Activated T-cell treated with anti-CD3 and anti-CD28 coated beads for 4 hours (primary cell): ENCODE data around the gene SFMBT1.

ENCODE experiments used
- DNase-seq: peaks from one replicate; pipeline ENCODE4 v3.0.0-alpha.2; 2020

The SFMBT1 gene

GRCh38 chr3:52877085-52877484 is 168.8 kb downstream of the SFMBT1 start:
- no peak for DNase-seq

GRCh38 chr3:52874864-52875587 is 170.8 kb downstream of the SFMBT1 start:
- DNase-seq = no peak

GRCh38 chr3:52874160-52874701 is 171.6 kb downstream of the SFMBT1 start:
- no peak for DNase-seq

GRCh38 chr3:52873433-52874159 is 172.3 kb downstream of the SFMBT1 start:
- DNase-seq = no peak

GRCh38 chr3:52872245-52872644 is 173.6 kb downstream of the SFMBT1 start:
- DNase-seq = no peak

GRCh38 chr3:52871761-52872160 is 174.1 kb downstream of the SFMBT1 start:
- no peak for DNase-seq

- DNase-seq = no peak
Measured at GRCh38 chr3:52870471-52870870, 175.4 kb downstream of the SFMBT1 start.

GRCh38 chr3:52866427-52866826 is 179.4 kb downstream of the SFMBT1 start:
- DNase-seq = no peak

GRCh38 chr3:52865994-52866393 is 179.9 kb downstream of the SFMBT1 start:
- DNase-seq = no peak

- DNase-seq = no peak
Measured at GRCh38 chr3:52860424-52860768, 185.5 kb downstream of the SFMBT1 start.

- no peak for DNase-seq
Measured at GRCh38 chr3:52859686-52860423, 186.0 kb downstream of the SFMBT1 start.

GRCh38 chr3:52857864-52858263 is 188.0 kb downstream of the SFMBT1 start:
- DNase-seq = no peak

GRCh38 chr3:52857133-52857532 is 188.7 kb downstream of the SFMBT1 start:
- no peak for DNase-seq

- DNase-seq = no peak
Measured at GRCh38 chr3:52856666-52857065, 189.2 kb downstream of the SFMBT1 start.

GRCh38 chr3:52854013-52854412 is 191.9 kb downstream of the SFMBT1 start:
- DNase-seq = no peak
